GM21526 (cell line): Measurements from ENCODE around the gene PERP.

Experiments
- ATAC-seq: cut with Tn5 transposase; IDR thresholded peaks from one replicate; pipeline ENCODE4 v1.9.1; 2021; ENCODE audit warnings: moderate library complexity; ENCODE audit not compliant: unreplicated experiment, low FRiP score

Gene PERP

DNA sequence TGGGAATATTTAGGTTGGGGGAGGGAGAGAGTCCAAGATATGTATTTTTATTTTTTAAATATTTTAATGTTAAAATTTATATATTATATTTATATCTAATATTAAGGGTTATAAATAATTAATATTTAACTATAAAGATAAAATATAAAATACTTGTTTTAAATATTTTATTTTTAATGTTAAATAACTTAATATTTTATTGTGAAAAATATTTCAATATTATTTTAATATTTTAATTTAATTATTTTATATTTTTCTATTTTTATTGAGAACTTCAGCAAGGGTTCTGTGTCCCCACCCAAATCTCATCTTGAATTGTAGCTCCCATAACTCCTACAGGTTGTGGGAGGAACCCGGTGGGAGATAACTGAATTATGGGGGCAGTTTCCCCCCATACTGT lies 34.0 kb downstream of the PERP start:
- no peak for ATAC-seq

DNA sequence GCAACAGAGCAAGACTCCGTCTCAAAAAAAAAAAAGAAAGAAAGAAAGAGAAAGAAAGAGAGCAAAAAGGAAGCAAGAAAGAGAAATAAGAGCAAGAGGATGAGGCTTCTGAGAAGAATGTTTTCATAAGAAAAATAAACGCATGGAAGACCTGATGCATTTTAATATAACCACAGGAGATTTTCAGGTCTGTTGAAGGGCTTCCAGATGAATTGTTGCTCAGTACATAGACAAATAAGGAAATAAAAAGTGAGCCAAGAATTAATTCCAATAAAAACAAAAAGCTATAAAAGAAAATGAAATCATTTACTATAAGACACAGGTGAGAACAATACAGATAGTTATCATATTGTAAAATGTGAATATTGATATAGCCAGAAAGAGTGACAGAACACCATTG lies 43.5 kb downstream of the PERP start:
- ATAC-seq, result no peak

DNA sequence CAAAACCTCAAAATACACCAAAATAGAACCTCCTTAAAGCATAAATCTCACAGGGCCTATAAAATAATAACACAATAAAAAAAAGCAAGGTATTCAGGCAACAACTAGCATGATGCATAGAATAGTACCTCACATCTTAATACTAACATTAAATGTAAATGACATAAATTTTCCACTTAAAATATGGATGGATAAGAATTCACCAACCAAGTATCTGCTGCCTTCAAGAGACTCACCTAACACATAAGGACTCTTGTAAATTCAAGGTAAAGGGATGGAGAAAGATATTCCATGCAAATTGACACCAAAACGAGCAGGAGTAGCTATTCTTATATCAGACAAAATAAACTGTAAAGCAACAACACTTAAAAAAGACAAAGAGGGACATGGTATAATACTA lies 52.2 kb downstream of the PERP start:
- ATAC-seq, result no peak

DNA sequence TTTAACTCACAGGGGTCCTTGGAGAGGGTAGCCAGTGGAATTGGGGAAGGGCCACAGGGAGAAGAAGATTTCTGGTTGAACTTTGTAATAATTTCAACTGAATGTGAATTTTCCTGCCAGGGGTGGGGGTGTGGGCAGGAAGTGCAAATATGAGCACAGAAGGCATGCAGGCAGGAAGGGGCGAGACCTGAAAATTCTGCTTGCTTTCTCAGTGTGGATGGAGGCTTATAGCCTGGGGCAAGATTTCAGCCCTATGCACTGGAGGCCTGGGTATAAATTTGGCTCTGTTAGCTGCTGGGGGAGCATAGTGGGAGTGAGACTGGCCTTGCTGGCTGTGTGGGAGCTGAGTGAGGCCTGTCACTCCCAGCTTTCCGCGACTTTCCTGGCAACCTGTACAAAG lies 54.4 kb downstream of the PERP start:
- no peak for ATAC-seq

DNA sequence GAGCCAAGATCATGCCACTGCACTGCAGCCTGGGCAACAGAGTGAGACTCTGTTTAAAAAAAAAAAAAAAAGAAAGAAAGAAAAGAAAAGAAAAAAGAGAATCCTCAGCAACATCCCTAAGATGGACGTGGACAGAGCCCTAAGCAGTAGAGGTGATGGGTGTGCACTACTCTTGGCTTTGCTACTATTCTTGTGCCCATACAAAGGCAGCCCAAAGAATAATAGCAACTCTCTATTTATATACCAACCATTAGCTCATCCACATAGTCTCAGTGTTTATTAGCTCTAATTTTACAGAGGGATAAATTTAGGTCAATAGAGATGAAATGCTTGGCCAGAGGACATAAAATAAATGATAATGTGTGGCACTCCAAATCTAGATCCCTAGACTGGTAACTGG lies 62.2 kb downstream of the PERP start:
- no peak for ATAC-seq

DNA sequence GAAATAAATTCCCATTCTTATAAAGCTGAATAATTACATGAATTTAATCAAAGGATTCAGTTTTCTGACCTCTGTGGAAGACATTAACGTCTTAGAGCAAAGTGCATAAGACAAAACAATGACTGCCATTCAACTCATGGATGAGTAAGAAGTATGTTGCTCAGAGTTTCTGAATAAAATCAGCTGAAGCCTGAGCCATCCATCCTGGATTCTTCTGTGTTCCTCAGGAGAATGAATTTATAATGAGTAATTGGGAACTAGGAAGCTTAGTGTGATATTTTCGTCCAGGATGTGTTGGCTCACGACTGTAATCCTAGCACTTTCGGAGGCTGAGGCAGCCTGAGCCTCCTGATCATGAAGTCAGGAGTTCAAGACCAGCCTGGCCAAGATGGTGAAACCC lies 62.8 kb downstream of the PERP start:
- no peak for ATAC-seq
